Measurements from ENCODE around the gene PPA2. TPM values are rescaled to one million over a fixed set of nuclear protein-coding genes. Genes with fewer than 3 reads are reported as not detected.

Gene PPA2
- polyA plus RNA-seq, 1 donor from 2014 or later: 151 TPM

DNA sequence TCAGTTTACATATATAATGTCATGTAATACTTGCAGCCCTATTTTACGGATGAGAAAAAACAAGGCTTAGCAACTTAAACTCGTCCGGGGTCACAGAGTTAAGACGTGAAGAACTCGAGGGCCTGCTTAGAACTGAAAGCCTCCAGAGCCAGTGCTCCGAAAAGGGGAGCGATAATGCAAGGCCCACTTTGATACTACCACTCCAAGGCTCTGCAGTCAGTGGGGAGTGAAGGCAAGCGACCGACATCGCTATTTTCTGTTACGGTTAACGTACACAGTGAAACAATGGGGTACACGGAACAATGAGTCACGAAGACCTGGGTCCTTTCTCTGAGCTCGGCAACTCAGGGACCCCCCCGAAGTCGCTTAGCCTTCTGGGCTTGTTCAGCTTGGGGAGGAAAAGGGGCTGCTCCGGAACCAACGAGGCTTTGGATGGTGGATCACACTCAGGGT lies 965 bp downstream of the PPA2 start:
- Histone ChIP-seq H3K27ac (ENCODE audit: low read length) (peak overlapping the region; percentile 91), H3K4me3 (ENCODE audit: low read length) (peak overlapping the region; percentile 83), H3K9me3 (ENCODE audit: low read length) (no peaks in the 10 kb centered on the region), H4K20me1 (ENCODE audit: insufficient read depth) (no peaks in the 10 kb centered on the region), H2AFZ (ENCODE audit: low read depth, low read length) (peak overlapping the region; percentile 81), H3K79me2 (replicated peaks; ENCODE audit: insufficient read depth, low read length) (peaks cover 48% of the 10 kb centered on the region), H3F3A (ENCODE audit: insufficient read depth, low read length, poor library complexity, severe bottlenecking) (no peaks in the 10 kb centered on the region), H3K27me3 (ENCODE audit: insufficient read depth, low read depth, low read length) (no peaks in the 10 kb centered on the region), H3K36me3 (ENCODE audit: insufficient read depth, low read length) (no peaks in the 10 kb centered on the region), H3K9ac (ENCODE audit: low read length) (peak overlapping the region; percentile 93), H3K4me2 (ENCODE audit: low read length) (peak overlapping the region; percentile 87), H3K9me2 (ENCODE audit: insufficient read depth, low read length) (no peaks in the 10 kb centered on the region)
- TF ChIP-seq, protein P1, sequence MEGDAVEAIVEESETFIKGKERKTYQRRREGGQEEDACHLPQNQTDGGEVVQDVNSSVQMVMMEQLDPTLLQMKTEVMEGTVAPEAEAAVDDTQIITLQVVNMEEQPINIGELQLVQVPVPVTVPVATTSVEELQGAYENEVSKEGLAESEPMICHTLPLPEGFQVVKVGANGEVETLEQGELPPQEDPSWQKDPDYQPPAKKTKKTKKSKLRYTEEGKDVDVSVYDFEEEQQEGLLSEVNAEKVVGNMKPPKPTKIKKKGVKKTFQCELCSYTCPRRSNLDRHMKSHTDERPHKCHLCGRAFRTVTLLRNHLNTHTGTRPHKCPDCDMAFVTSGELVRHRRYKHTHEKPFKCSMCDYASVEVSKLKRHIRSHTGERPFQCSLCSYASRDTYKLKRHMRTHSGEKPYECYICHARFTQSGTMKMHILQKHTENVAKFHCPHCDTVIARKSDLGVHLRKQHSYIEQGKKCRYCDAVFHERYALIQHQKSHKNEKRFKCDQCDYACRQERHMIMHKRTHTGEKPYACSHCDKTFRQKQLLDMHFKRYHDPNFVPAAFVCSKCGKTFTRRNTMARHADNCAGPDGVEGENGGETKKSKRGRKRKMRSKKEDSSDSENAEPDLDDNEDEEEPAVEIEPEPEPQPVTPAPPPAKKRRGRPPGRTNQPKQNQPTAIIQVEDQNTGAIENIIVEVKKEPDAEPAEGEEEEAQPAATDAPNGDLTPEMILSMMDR (IDR thresholded peaks at IDR 0.05; ENCODE audit: poor library complexity, severe bottlenecking): no peak
- no peak for TF ChIP-seq EZH2 (IDR thresholded peaks at IDR 0.05; ENCODE audit: borderline replicate concordance, insufficient read depth, low read length, poor library complexity, severe bottlenecking)
- TF ChIP-seq SMC3 (conservative IDR thresholded peaks at IDR 0.05; ENCODE audit: poor library complexity): no peak
- no peak for TF ChIP-seq EP300 (conservative IDR thresholded peaks at IDR 0.05; ENCODE audit: poor library complexity, severe bottlenecking)
- TF ChIP-seq POLR2AphosphoS5 (IDR thresholded peaks at IDR 0.05): no peak
- TF ChIP-seq, protein P2, sequence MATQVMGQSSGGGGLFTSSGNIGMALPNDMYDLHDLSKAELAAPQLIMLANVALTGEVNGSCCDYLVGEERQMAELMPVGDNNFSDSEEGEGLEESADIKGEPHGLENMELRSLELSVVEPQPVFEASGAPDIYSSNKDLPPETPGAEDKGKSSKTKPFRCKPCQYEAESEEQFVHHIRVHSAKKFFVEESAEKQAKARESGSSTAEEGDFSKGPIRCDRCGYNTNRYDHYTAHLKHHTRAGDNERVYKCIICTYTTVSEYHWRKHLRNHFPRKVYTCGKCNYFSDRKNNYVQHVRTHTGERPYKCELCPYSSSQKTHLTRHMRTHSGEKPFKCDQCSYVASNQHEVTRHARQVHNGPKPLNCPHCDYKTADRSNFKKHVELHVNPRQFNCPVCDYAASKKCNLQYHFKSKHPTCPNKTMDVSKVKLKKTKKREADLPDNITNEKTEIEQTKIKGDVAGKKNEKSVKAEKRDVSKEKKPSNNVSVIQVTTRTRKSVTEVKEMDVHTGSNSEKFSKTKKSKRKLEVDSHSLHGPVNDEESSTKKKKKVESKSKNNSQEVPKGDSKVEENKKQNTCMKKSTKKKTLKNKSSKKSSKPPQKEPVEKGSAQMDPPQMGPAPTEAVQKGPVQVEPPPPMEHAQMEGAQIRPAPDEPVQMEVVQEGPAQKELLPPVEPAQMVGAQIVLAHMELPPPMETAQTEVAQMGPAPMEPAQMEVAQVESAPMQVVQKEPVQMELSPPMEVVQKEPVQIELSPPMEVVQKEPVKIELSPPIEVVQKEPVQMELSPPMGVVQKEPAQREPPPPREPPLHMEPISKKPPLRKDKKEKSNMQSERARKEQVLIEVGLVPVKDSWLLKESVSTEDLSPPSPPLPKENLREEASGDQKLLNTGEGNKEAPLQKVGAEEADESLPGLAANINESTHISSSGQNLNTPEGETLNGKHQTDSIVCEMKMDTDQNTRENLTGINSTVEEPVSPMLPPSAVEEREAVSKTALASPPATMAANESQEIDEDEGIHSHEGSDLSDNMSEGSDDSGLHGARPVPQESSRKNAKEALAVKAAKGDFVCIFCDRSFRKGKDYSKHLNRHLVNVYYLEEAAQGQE (IDR thresholded peaks at IDR 0.05; ENCODE audit: borderline replicate concordance): no peak
- TF ChIP-seq RAD21 (conservative IDR thresholded peaks at IDR 0.05): no peak
- TF ChIP-seq MXI1 (conservative IDR thresholded peaks at IDR 0.05; ENCODE audit: poor library complexity, severe bottlenecking): no peak
- no peak for TF ChIP-seq TAF1 (IDR thresholded peaks at IDR 0.05; ENCODE audit: low read depth)

DNA sequence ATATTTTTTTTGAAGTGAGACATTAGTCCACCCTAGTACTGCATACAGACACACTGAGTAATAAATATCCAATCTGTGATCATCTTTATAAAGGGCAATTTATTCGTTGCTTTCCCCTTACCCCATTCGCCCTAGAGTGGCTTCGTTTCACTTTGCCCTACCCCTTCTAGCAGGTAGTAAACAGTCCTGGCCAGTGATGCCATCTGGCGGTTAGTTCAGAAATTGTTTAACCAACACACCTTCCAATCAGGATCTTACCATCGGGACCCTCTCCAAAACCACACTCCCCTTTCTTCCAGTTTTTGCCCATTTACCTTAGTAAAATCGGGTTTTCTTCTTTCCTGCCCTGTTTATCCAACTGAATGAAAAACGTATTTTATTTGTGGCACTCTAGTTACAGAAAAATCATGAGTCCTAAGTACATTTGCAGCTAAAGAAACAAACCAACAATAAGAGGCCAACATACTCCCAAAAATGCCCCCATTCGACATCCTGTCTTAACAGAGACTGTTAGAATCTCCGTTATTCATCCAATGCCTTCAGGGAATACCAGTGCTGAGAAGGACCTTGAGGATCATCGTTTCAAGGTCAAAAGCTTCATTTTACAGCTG lies 2.2 kb downstream of the PPA2 start:
- H3K4me3 ChIP-seq (ENCODE audit: low read length): peak overlapping the region; percentile 83
- H3K27ac ChIP-seq (ENCODE audit: low read length): no peak overlapping the region
- H3K79me2 ChIP-seq (replicated peaks; ENCODE audit: insufficient read depth, low read length): peaks cover 53% of the 10 kb centered on the region
- no peaks in the 10 kb centered on the region for H3K36me3 ChIP-seq (ENCODE audit: insufficient read depth, low read length)
- peak overlapping the region; percentile 87 for H3K4me2 ChIP-seq (ENCODE audit: low read length)
- TF ChIP-seq EP300 (conservative IDR thresholded peaks at IDR 0.05; ENCODE audit: poor library complexity, severe bottlenecking) (no peak), EZH2 (IDR thresholded peaks at IDR 0.05; ENCODE audit: borderline replicate concordance, insufficient read depth, low read length, poor library complexity, severe bottlenecking) (no peak), RAD21 (conservative IDR thresholded peaks at IDR 0.05) (peak; percentile 88), SMC3 (conservative IDR thresholded peaks at IDR 0.05; ENCODE audit: poor library complexity) (peak; percentile 88), MXI1 (conservative IDR thresholded peaks at IDR 0.05; ENCODE audit: poor library complexity, severe bottlenecking) (no peak)
- TF ChIP-seq, protein P1 (IDR thresholded peaks at IDR 0.05; ENCODE audit: poor library complexity, severe bottlenecking): peak; percentile 83
- no peaks in the 10 kb centered on the region for H3F3A ChIP-seq (ENCODE audit: insufficient read depth, low read length, poor library complexity, severe bottlenecking)
- no peaks in the 10 kb centered on the region for H3K27me3 ChIP-seq (ENCODE audit: insufficient read depth, low read depth, low read length)
- H2AFZ ChIP-seq (ENCODE audit: low read depth, low read length): no peak overlapping the region
- no peaks in the 10 kb centered on the region for H4K20me1 ChIP-seq (ENCODE audit: insufficient read depth)
- no peaks in the 10 kb centered on the region for H3K9me2 ChIP-seq (ENCODE audit: insufficient read depth, low read length)
- H3K9me3 ChIP-seq (ENCODE audit: low read length): no peaks in the 10 kb centered on the region
- peak overlapping the region; percentile 93 for H3K9ac ChIP-seq (ENCODE audit: low read length)

Data from neural cell (in vitro differentiated cells).